Left lobe of liver (tissue), 2 donors: ENCODE data around the gene CLPTM1L. TPM values are rescaled to one million over a fixed set of nuclear protein-coding genes. Genes with fewer than 3 reads are reported as not detected.
A peak's percentile ranks its signal among the peaks of the same experiment; 100 is the strongest.
"Not testable (repeated sequence)": the region's sequence is repeated elsewhere in the genome, so short reads cannot be mapped to it uniquely, and the experiment has no call there.

Experiments used
- ATAC-seq: fragments of 200-7000 bp; cut with Tn5 transposase; one replicate; pipeline ENCODE4 v1.9.1; 2020; ENCODE audit warnings: mild to moderate bottlenecking, moderate library complexity
- DNase-seq: peaks from one replicate; pipeline ENCODE4 v3.0.0-alpha.2; 2020; ENCODE audit warnings: low spot score
- total RNA-seq: library from RNA; stranded (reverse); gene quantifications from one replicate; pipeline ENCODE4 v1.2.1, GENCODE V29; 2021
- donor health status: DM: no; HTN: no; CAD: no; lungs with moderate emphysema.
- donor health status: DM: no; HTN: yes; CAD: no.

Gene CLPTM1L
- total RNA-seq, 1 donor from 2014 or later: 147 TPM

GRCh38 chr5:1328237-1329110, 16.4 kb downstream of the CLPTM1L start:
- DNase-seq: peak; percentile 33
- not testable (repeated sequence) for ATAC-seq

GRCh38 chr5:1326901-1327756, 17.8 kb downstream of the CLPTM1L start:
- ATAC-seq: not testable (repeated sequence)

GRCh38 chr5:1326532-1326875, 18.4 kb downstream of the CLPTM1L start:
- not testable (repeated sequence) for ATAC-seq, DNase-seq

More at GRCh38 chr5:1326901-1327756, 17.8 kb downstream of the CLPTM1L start:
- peak; percentile 18 for DNase-seq

- no peak for ATAC-seq
- DNase-seq: peak; percentile 42
These were observed 18.9 kb downstream of the CLPTM1L start for GRCh38 chr5:1325870-1326531.

GRCh38 chr5:1325191-1325741, 19.6 kb downstream of the CLPTM1L start:
- ATAC-seq (peak; percentile 12), DNase-seq (peak; percentile 39)

GRCh38 chr5:1324719-1325190, 20.1 kb downstream of the CLPTM1L start:
- ATAC-seq: peak; percentile 35
- no peak for DNase-seq

GRCh38 chr5:1324301-1324700, 20.6 kb downstream of the CLPTM1L start:
- peak; percentile 32 for DNase-seq
- no peak for ATAC-seq

GRCh38 chr5:1323803-1324173, 21.1 kb downstream of the CLPTM1L start:
- ATAC-seq: no peak
- DNase-seq: no peak

GRCh38 chr5:1322955-1323802, 21.7 kb downstream of the CLPTM1L start:
- DNase-seq (peak; percentile 40), ATAC-seq (no peak)

- DNase-seq (peak; percentile 36), ATAC-seq (peak; percentile 21)
These were observed 22.6 kb downstream of the CLPTM1L start for GRCh38 chr5:1322036-1322900.

GRCh38 chr5:1321576-1321975, 23.3 kb downstream of the CLPTM1L start:
- ATAC-seq: no peak

GRCh38 chr5:1320436-1321344, 24.2 kb downstream of the CLPTM1L start:
- DNase-seq: peak; percentile 42

More at GRCh38 chr5:1321576-1321975, 23.3 kb downstream of the CLPTM1L start:
- peak; percentile 23 for DNase-seq

GRCh38 chr5:1319436-1320256, 25.3 kb downstream of the CLPTM1L start:
- no peak for ATAC-seq

More at GRCh38 chr5:1320436-1321344, 24.2 kb downstream of the CLPTM1L start:
- no peak for ATAC-seq

GRCh38 chr5:1318659-1319251, 26.1 kb downstream of the CLPTM1L start:
- ATAC-seq: no peak
- DNase-seq: peak; percentile 40

More at GRCh38 chr5:1319436-1320256, 25.3 kb downstream of the CLPTM1L start:
- peak; percentile 35 for DNase-seq

- DNase-seq (peak; percentile 35), ATAC-seq (no peak)
These were observed 26.9 kb downstream of the CLPTM1L start for GRCh38 chr5:1317921-1318565.
